GM19099 (cell line): ENCODE results near the gene CLDN20.

Experiments used
- POLR2A ChIP-seq: IDR thresholded peaks from 3 replicates; pipeline ENCODE4 v1.6.1; 2011; ENCODE audit warnings: low read depth; ENCODE audit not compliant: insufficient read length; ENCODE audit errors: extremely low read depth

Gene CLDN20

GRCh38 chr6:155240905-155241600 lies 22.8 kb upstream of the CLDN20 start:
- no peak for TF ChIP-seq POLR2A

GRCh38 chr6:155241966-155242365 lies 21.8 kb upstream of the CLDN20 start:
- no peak for TF ChIP-seq POLR2A

DNA sequence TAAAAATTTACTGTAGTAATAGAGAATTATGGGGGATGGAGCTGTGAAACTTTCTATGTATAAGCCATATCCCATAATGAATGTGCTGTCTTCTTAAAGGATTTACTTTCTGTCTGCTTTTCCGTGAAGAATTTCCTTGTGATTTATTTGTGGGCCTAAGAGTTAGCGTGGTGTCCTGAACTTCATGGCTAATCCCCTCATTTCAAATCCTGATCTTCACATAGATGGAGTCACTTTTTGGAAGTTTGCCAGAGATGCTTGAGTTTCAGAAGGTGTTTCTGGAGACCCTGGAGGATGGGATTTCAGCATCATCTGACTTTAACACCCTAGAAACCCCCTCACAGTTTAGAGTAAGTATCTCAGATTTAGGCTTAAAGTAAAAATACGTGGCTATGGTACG lies 19.4 kb upstream of the CLDN20 start:
- TF ChIP-seq POLR2A: no peak

DNA sequence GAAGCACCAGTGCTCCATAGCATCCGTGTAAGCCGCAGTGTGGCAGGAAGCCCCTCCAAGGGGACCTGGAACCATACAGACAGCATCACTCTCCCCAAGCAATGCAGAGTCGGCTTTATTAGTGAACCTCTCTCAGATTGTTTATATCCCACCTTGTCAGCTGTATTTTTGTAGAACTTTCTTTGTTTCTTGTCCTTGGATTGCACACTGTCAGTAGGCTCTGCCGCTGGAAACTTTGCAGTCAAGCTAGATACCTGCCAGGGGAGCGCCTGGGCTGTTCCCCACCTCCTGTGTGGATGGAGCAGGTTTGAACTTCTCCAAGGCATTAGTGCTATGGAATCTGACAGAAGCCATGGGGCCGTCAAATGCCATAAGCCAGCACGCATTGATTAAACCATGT lies 18.6 kb upstream of the CLDN20 start:
- no peak for TF ChIP-seq POLR2A

GRCh38 chr6:155245831-155246230 lies 18.0 kb upstream of the CLDN20 start:
- no peak for TF ChIP-seq POLR2A

GRCh38 chr6:155246825-155247224 lies 17.0 kb upstream of the CLDN20 start:
- TF ChIP-seq POLR2A: no peak

DNA sequence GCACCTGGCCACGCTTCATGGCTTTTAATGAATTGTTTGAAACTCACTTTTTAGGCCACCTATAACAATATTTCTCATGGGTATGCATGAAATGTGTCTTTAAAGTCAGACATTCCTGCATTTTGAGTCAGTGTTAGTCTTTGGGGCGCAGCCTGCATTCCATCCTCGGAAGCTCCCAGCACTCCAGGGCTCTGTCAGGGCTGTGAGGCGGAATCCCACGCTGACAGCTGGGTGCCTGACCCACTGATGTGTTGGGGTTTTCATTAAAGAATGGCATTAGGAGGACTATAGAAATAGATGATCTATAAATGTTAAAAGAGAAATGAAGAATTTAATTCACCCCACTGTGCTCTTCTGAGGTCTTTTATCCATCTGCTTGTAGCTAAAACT lies 16.2 kb upstream of the CLDN20 start:
- TF ChIP-seq POLR2A: no peak

DNA sequence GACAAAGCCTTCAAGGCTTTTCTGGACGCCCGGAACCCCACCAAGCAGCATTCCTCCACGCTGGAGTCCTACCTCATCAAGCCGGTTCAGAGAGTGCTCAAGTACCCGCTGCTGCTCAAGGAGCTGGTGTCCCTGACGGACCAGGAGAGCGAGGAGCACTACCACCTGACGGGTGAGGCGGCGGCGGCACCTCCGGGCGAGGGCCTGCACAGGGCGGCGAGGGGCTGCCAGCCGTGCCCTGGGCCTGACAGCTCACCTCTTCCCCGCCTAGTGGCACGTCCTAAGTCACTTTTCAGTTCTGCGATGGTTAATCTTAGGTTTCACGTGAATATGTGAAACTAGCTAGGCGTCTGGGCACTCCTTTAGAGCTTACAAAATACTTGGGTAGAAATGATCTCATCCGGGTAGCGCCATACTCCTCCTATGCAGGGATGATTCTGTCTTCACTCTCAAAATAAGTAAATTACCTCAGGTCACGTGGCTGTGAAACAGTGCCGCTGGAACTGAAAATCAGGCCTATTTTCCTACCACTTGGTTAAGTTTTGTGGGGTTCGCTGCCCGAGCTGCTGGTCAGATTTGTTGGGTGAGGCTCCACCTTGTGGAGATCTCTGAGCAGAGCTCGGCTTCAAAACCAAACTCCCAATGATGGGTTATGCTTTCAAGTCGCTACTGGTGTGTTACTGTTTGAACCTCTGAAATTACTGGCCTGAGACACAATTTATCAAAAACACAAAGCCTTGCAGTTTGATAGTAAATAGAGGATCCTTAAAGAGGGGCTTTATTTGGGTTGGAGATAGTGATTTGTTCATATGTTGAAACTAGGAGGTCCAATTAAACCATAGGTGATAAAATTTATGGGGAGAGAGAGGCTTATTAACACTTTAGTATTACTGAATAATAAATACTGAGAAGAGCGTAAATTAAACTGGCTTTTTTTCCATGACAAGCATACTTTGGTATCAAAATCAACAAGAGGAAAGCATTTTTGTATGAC lies 15.5 kb upstream of the CLDN20 start:
- no peak for TF ChIP-seq POLR2A

- no peak for TF ChIP-seq POLR2A
These were observed 13.0 kb upstream of the CLDN20 start for GRCh38 chr6:155250701-155251381.

DNA sequence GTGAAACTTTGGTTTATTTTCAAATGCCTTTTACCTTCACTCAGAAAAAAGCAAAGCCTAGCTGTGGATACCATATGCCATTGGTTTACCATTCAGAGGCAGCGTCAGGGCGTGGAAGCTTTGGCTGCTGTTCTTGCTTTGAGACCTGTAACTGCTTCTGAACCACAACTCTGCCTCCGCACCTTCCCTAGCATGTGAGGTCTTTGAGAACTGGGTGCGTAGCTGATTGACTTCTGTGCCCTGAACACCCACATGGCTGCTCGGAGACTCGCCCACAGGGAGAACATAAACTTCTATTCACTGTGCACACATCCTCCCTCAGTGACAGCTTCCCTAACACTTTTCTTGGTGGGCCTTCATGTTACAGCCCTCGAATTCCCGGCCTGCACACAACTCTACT lies 11.2 kb upstream of the CLDN20 start:
- TF ChIP-seq POLR2A: no peak

- no peak for TF ChIP-seq POLR2A
These were observed 10.5 kb upstream of the CLDN20 start for GRCh38 chr6:155253337-155253736.

GRCh38 chr6:155254139-155254538 lies 9.7 kb upstream of the CLDN20 start:
- no peak for TF ChIP-seq POLR2A

- no peak for TF ChIP-seq POLR2A
These were observed 7.6 kb upstream of the CLDN20 start for GRCh38 chr6:155256122-155256795.

DNA sequence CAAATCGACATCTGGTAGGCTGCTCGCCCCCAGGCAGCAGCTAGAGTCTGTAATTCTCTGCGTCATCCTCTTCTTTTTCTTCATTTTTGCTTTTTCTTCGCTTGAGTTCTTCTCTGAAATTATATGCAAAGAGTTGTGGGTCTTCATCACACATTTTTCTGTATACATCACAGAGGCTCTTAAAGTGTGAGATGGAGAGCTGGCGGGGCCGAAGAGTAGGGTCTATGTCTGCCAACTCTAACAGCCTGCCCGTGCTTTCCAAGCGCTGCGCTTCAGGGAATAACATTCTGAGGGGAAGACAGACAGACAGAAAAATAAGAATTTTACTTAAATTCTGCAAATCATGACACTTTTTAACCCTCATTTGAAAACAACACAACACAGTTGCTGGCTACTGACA lies 6.0 kb upstream of the CLDN20 start:
- no peak for TF ChIP-seq POLR2A

DNA sequence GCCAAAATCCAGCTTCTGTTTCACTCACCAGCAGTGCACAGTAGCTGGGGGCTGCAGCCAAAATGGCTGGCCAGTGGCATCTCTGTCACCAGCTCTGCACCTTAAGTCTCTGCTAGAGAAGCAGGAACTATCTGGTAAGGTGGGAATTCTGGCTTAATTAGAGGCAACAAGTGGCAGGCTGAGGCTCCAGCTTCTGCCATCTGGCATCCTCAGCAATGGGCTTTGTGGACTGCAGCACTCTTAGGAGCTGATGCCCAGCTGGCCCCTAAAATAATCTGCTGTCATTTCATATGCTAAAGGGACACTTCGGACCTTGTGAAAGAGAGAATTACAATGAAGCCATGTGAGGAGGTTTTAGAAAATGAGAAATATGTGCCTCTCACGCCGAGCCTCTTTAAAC lies 4.6 kb upstream of the CLDN20 start:
- TF ChIP-seq POLR2A: no peak
